Keratinocyte (primary cell): ENCODE data around the gene EXOSC9. TPM values are rescaled to one million over a fixed set of nuclear protein-coding genes. Genes with fewer than 3 reads are reported as not detected.

Experiments used
- DNase-seq: peaks from one replicate; pipeline ENCODE4 v3.0.0-alpha.2; 2011; ENCODE audit warnings: low read depth, missing footprints, low spot score
- FAIRE-seq: peaks from 2 replicates; lab custom pipeline; 2011; peaks lifted over from hg19 to GRCh38; lab: Jason Lieb, UNC
- H2AFZ ChIP-seq: 2 replicates; pipeline ENCODE4 v1.6.0; 2012; ENCODE audit warnings: low read length, control low read depth, inconsistent platforms; ENCODE audit not compliant: control insufficient read depth
- H3K27ac ChIP-seq: 2 replicates; pipeline ENCODE4 v1.5.1; 2011; ENCODE audit warnings: low read length; ENCODE audit not compliant: control insufficient read depth, insufficient read depth
- H3K27me3 ChIP-seq: 3 replicates; pipeline ENCODE4 v1.6.0; 2011; ENCODE audit warnings: low read length; ENCODE audit not compliant: control insufficient read depth, insufficient read depth; ENCODE audit errors: extremely low read depth
- H3K36me3 ChIP-seq, 2 experiments: 2 replicates in 1 of 2; 3 replicates in 1 of 2; pipeline ENCODE4 v1.5.1; 2011; ENCODE audit warnings: low read length in 2 of 2, mild to moderate bottlenecking in 1 of 2; ENCODE audit not compliant: control insufficient read depth in 2 of 2, insufficient read depth in 2 of 2; ENCODE audit errors: extremely low read depth in 1 of 2
- H3K4me1 ChIP-seq: 3 replicates; pipeline ENCODE4 v1.5.1; 2011; ENCODE audit warnings: low read length; ENCODE audit not compliant: control insufficient read depth, insufficient read depth; ENCODE audit errors: extremely low read depth
- H3K4me2 ChIP-seq: 3 replicates; pipeline ENCODE4 v1.6.0; 2011; ENCODE audit warnings: low read depth, low read length; ENCODE audit not compliant: control insufficient read depth, insufficient read depth; ENCODE audit errors: extremely low read depth
- H3K4me3 ChIP-seq, 3 experiments: fragments of 200-600 bp in 1 of 3; sonication (generic) in 1 of 3; 2 replicates in 2 of 3; 3 replicates in 1 of 3; pipeline ENCODE4 v1.5.1; 2011 to 2016; ENCODE audit warnings: low read length in 3 of 3, mild to moderate bottlenecking in 3 of 3, control low read depth in 2 of 3, inconsistent platforms in 1 of 3, low read depth in 1 of 3, mixed read lengths in 1 of 3, mixed run types in 1 of 3, moderate library complexity in 1 of 3; ENCODE audit not compliant: control insufficient read depth in 2 of 3, insufficient read depth in 2 of 3; ENCODE audit errors: extremely low read depth in 1 of 3
- H3K79me2 ChIP-seq: 2 replicates; pipeline ENCODE4 v1.6.0; 2012; ENCODE audit warnings: low read length; ENCODE audit not compliant: control insufficient read depth, insufficient read depth
- H3K9ac ChIP-seq: 3 replicates; pipeline ENCODE4 v1.6.0; 2011; ENCODE audit warnings: low read length; ENCODE audit not compliant: control insufficient read depth, insufficient read depth; ENCODE audit errors: extremely low read depth
- H3K9me1 ChIP-seq: 3 replicates; pipeline ENCODE4 v1.6.0; 2011; ENCODE audit warnings: low read length; ENCODE audit not compliant: control insufficient read depth, insufficient read depth; ENCODE audit errors: extremely low read depth
- H3K9me3 ChIP-seq: 2 replicates; pipeline ENCODE4 v1.5.1; 2012; ENCODE audit warnings: low read depth, low read length; ENCODE audit not compliant: control insufficient read depth
- H4K20me1 ChIP-seq: 3 replicates; pipeline ENCODE4 v1.6.0; 2011; ENCODE audit warnings: low read length; ENCODE audit not compliant: control insufficient read depth, insufficient read depth; ENCODE audit errors: extremely low read depth
- EZH2 ChIP-seq: IDR thresholded peaks from one replicate; pipeline ENCODE4 v1.6.1; 2012; ENCODE audit warnings: inconsistent platforms, mild to moderate bottlenecking, low read length, moderate library complexity
- dilution Hi-C: fragments of 300-500 bp; cut with MboI; formaldehyde crosslinking; loops from one replicate; pipeline ENCODE4 v1.7.0; 2020; ENCODE audit warnings: low sequenced_read_pairs; ENCODE audit not compliant: extremely low pct_ligation_motif_present
- polyA plus RNA-seq, 5 experiments: library from polyadenylated mRNA; depleted of rRNA in 3 of 5; stranded (reverse) in 3 of 5; stranded (forward) in 1 of 5; unstranded in 1 of 5; fragments of >200 nt; gene quantifications; 1 replicate in 1 of 5; 2 replicates in 3 of 5; 3 replicates in 1 of 5; pipeline versions ENCODE4 v1.2.1 to v1.2.3, GENCODE V29; 2011 to 2012; ENCODE audit warnings: missing spikeins in 2 of 5, low read depth in 1 of 5, low replicate concordance in 1 of 5
- TF ChIP-seq, protein P1 (sequence below), 3 experiments: IDR thresholded peaks in 1 of 3; conservative IDR thresholded peaks in 1 of 3; optimal IDR thresholded peaks in 1 of 3; 2 replicates in 2 of 3; 3 replicates in 1 of 3; pipeline versions ENCODE3 to v1.5.1; 2011; ENCODE audit warnings: low read length in 3 of 3, mild to moderate bottlenecking in 3 of 3, moderate library complexity in 2 of 3, control low read depth in 1 of 3, inconsistent platforms in 1 of 3; ENCODE audit not compliant: insufficient read depth in 2 of 3; ENCODE audit errors: extremely low read depth in 1 of 3

The EXOSC9 gene
- polyA plus RNA-seq, 1 donor (not counting 4 experiments of a cell fraction or from before 2014, with no cell fraction given) = 35.4 TPM

DNA sequence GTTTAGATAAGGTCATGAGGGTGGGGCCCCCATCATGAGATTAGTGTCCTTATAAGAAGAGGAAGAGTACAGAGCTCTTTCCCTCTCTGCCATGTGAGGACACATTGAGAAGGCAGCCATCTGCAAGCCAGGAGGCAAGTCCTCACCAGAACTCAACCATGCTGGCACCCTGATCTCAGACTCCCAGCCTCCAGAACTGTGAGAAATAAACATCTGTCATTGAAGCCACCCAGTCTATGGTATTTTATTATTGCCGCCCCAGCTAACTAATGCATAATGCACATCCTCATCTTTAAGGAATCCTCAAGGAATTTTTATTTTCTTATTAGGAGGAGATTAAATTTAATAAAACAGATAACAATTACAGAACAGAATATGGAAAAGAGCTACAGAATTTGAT is 16.7 kb upstream of the EXOSC9 start:
- H3K27ac ChIP-seq = no peak overlapping the region
- no peak for FAIRE-seq

DNA sequence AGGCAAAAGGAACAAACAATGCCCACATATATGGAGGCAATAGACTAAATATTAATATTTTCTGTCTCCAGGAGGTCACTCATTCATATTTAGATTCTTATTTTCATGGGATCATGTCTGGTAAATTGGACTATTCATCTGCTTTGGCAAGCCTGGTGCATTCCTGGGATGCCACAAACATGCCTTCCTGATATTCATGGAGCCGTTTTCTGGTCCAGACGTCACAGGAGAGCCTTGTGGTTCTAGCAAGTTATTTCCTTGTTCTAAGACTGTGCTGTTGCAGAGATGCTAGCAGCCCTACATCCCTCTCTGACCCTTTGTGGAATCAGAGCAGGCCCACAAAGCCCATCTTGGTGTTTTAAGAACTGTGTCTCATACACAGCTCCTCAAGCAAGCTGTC is 16.1 kb upstream of the EXOSC9 start:
- H3K79me2 ChIP-seq = no peaks in the 10 kb centered on the region
- peak overlapping the region; percentile 25 for H3K4me2 ChIP-seq
- no peak overlapping the region for H3K4me3 ChIP-seq
- peaks cover 22% of the 10 kb centered on the region for H3K4me1 ChIP-seq
- H3K9me3 ChIP-seq = no peaks in the 10 kb centered on the region
- dilution Hi-C loops = no loop called here
- DNase-seq (peak; percentile 52), FAIRE-seq (peak; percentile 92)
- H3K9ac ChIP-seq = no peak overlapping the region
- peak overlapping the region; percentile 41 for H2AFZ ChIP-seq
- H3K27me3 ChIP-seq = no peaks in the 10 kb centered on the region
- H3K27ac ChIP-seq = peak overlapping the region; percentile 39
- H3K9me1 ChIP-seq = peaks cover 2% of the 10 kb centered on the region
- TF ChIP-seq, protein P1, sequence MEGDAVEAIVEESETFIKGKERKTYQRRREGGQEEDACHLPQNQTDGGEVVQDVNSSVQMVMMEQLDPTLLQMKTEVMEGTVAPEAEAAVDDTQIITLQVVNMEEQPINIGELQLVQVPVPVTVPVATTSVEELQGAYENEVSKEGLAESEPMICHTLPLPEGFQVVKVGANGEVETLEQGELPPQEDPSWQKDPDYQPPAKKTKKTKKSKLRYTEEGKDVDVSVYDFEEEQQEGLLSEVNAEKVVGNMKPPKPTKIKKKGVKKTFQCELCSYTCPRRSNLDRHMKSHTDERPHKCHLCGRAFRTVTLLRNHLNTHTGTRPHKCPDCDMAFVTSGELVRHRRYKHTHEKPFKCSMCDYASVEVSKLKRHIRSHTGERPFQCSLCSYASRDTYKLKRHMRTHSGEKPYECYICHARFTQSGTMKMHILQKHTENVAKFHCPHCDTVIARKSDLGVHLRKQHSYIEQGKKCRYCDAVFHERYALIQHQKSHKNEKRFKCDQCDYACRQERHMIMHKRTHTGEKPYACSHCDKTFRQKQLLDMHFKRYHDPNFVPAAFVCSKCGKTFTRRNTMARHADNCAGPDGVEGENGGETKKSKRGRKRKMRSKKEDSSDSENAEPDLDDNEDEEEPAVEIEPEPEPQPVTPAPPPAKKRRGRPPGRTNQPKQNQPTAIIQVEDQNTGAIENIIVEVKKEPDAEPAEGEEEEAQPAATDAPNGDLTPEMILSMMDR (optimal IDR thresholded peaks at IDR 0.05 in 1 of 3, IDR thresholded peaks at IDR 0.05 in 1 of 3, conservative IDR thresholded peaks at IDR 0.05 in 1 of 3; ENCODE audit: extremely low read depth in 1 of 3, insufficient read depth in 2 of 3, low read length in 3 of 3) = no peak
- TF ChIP-seq EZH2 = no peak
- H4K20me1 ChIP-seq = no peaks in the 10 kb centered on the region
- no peaks in the 10 kb centered on the region for H3K36me3 ChIP-seq

More for the DNA sequence above, 16.7 kb upstream of the EXOSC9 start:
- no peak overlapping the region for H3K4me3 ChIP-seq
- no peaks in the 10 kb centered on the region for H3K36me3 ChIP-seq
- no peak overlapping the region for H3K4me2 ChIP-seq
- H3K9me3 ChIP-seq = no peaks in the 10 kb centered on the region
- no peak for TF ChIP-seq EZH2
- TF ChIP-seq, protein P1 (optimal IDR thresholded peaks at IDR 0.05 in 1 of 3, IDR thresholded peaks at IDR 0.05 in 1 of 3, conservative IDR thresholded peaks at IDR 0.05 in 1 of 3; ENCODE audit: extremely low read depth in 1 of 3, insufficient read depth in 2 of 3, low read length in 3 of 3) = no peak
- no peaks in the 10 kb centered on the region for H3K79me2 ChIP-seq
- H3K27me3 ChIP-seq = no peaks in the 10 kb centered on the region
- dilution Hi-C loops = no loop called here
- DNase-seq = no peak
- H4K20me1 ChIP-seq = no peaks in the 10 kb centered on the region
- H2AFZ ChIP-seq = no peak overlapping the region
- H3K9me1 ChIP-seq = peaks cover 2% of the 10 kb centered on the region
- H3K9ac ChIP-seq = no peak overlapping the region
- H3K4me1 ChIP-seq = peaks cover 17% of the 10 kb centered on the region
